DND-41 (cell line): ENCODE data around the gene AKAP14.
"Not testable (repeated sequence)": the region's sequence is repeated elsewhere in the genome, so short reads cannot be mapped to it uniquely, and the experiment has no call there.

ENCODE experiments used
- ATAC-seq: fragments of 200-7000 bp; cut with Tn5 transposase; 3 replicates; pipeline ENCODE4 v1.9.1; 2021; ENCODE audit warnings: low read depth; ENCODE audit not compliant: insufficient read depth
- DNase-seq: peaks from one replicate; pipeline ENCODE4 v3.0.0-alpha.2; 2020
- H2AFZ ChIP-seq: 2 replicates; pipeline ENCODE4 v1.6.0; 2012; ENCODE audit warnings: low read depth, low read length
- H3K27ac ChIP-seq: 2 replicates; pipeline ENCODE4 v1.5.1; 2012; ENCODE audit warnings: low read length, inconsistent platforms
- H3K27me3 ChIP-seq: fragments of 200-600 bp; sonication (generic); 2 replicates; pipeline ENCODE4 v1.6.0; 2012; ENCODE audit warnings: low read length, mild to moderate bottlenecking, inconsistent platforms; ENCODE audit not compliant: insufficient read depth, poor library complexity
- H3K36me3 ChIP-seq: 2 replicates; pipeline ENCODE4 v1.5.1; 2012; ENCODE audit warnings: low read length, inconsistent platforms; ENCODE audit not compliant: insufficient read depth
- H3K4me1 ChIP-seq: 2 replicates; pipeline ENCODE4 v1.5.1; 2012; ENCODE audit warnings: mild to moderate bottlenecking, low read length; ENCODE audit not compliant: insufficient read depth
- H3K4me2 ChIP-seq: 2 replicates; pipeline ENCODE4 v1.6.0; 2012; ENCODE audit warnings: mild to moderate bottlenecking, moderate library complexity, low read length, inconsistent platforms; ENCODE audit not compliant: insufficient read depth
- H3K4me3 ChIP-seq, 2 experiments: fragments of 200-600 bp in 1 of 2; shearing (Covaris generic) in 1 of 2; 2 replicates each; pipeline ENCODE4 v1.5.1; 2012 to 2016; ENCODE audit warnings: inconsistent platforms in 2 of 2, low read length in 2 of 2, mild to moderate bottlenecking in 2 of 2, low read depth in 1 of 2, moderate library complexity in 1 of 2
- H3K79me2 ChIP-seq: 2 replicates; pipeline ENCODE4 v1.6.0; 2012; ENCODE audit warnings: low read length, inconsistent platforms; ENCODE audit not compliant: insufficient read depth
- H3K9ac ChIP-seq: 2 replicates; pipeline ENCODE4 v1.6.0; 2012; ENCODE audit warnings: low read depth, mild to moderate bottlenecking, inconsistent platforms, low read length, moderate library complexity
- H3K9me3 ChIP-seq: 2 replicates; pipeline ENCODE4 v1.5.1; 2012; ENCODE audit warnings: low read length, moderate library complexity, mild to moderate bottlenecking, inconsistent platforms; ENCODE audit not compliant: insufficient read depth, severe bottlenecking
- H4K20me1 ChIP-seq: 2 replicates; pipeline ENCODE4 v1.6.0; 2012; ENCODE audit warnings: low read length; ENCODE audit not compliant: insufficient read depth
- EZH2 ChIP-seq: IDR thresholded peaks from 3 replicates; pipeline ENCODE4 v1.6.1; 2012; ENCODE audit warnings: borderline replicate concordance, low read depth, mild to moderate bottlenecking, moderate library complexity, low read length, inconsistent platforms; ENCODE audit not compliant: severe bottlenecking
- TF ChIP-seq, protein P1 (sequence below): IDR thresholded peaks from 2 replicates; pipeline ENCODE4 v1.5.1; 2012; ENCODE audit warnings: borderline replicate concordance, low read length, moderate library complexity, mild to moderate bottlenecking; ENCODE audit not compliant: poor library complexity, severe bottlenecking; ENCODE audit errors: extremely low read depth

Gene AKAP14

DNA sequence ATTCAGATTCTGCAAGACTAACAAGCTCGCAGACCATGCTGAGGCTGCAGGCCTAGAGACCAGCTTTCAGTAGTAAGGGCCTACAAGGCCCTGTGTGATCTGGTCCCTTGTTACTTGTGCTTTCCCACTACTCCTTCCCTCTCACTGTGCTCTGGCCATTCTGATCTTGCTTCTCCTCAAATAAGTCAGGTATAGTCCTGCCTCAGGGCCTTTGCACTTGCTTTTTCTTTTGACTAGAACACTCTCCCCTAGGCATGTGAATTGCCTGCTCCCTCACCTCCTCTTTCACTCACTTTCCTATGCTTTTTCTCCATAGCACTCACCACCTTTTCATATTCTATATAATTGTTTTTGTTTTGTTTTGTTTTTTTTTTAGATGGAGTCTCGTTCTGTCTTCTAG lies 22.2 kb downstream of the AKAP14 start:
- no peak overlapping the region for H3K4me2 ChIP-seq
- H3K4me3 ChIP-seq: no peak overlapping the region
- H2AFZ ChIP-seq: no peak overlapping the region
- H3K27ac ChIP-seq: no peak overlapping the region
- no peaks in the 10 kb centered on the region for H3K4me1 ChIP-seq
- H3K79me2 ChIP-seq: no peaks in the 10 kb centered on the region
- no peaks in the 10 kb centered on the region for H3K27me3 ChIP-seq
- H4K20me1 ChIP-seq: no peaks in the 10 kb centered on the region
- H3K9ac ChIP-seq: no peak overlapping the region
- H3K9me3 ChIP-seq: no peaks in the 10 kb centered on the region
- DNase-seq (no peak), ATAC-seq (no peak)
- H3K36me3 ChIP-seq: no peaks in the 10 kb centered on the region
- no peak for TF ChIP-seq EZH2
- TF ChIP-seq, protein P1, sequence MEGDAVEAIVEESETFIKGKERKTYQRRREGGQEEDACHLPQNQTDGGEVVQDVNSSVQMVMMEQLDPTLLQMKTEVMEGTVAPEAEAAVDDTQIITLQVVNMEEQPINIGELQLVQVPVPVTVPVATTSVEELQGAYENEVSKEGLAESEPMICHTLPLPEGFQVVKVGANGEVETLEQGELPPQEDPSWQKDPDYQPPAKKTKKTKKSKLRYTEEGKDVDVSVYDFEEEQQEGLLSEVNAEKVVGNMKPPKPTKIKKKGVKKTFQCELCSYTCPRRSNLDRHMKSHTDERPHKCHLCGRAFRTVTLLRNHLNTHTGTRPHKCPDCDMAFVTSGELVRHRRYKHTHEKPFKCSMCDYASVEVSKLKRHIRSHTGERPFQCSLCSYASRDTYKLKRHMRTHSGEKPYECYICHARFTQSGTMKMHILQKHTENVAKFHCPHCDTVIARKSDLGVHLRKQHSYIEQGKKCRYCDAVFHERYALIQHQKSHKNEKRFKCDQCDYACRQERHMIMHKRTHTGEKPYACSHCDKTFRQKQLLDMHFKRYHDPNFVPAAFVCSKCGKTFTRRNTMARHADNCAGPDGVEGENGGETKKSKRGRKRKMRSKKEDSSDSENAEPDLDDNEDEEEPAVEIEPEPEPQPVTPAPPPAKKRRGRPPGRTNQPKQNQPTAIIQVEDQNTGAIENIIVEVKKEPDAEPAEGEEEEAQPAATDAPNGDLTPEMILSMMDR: no peak

DNA sequence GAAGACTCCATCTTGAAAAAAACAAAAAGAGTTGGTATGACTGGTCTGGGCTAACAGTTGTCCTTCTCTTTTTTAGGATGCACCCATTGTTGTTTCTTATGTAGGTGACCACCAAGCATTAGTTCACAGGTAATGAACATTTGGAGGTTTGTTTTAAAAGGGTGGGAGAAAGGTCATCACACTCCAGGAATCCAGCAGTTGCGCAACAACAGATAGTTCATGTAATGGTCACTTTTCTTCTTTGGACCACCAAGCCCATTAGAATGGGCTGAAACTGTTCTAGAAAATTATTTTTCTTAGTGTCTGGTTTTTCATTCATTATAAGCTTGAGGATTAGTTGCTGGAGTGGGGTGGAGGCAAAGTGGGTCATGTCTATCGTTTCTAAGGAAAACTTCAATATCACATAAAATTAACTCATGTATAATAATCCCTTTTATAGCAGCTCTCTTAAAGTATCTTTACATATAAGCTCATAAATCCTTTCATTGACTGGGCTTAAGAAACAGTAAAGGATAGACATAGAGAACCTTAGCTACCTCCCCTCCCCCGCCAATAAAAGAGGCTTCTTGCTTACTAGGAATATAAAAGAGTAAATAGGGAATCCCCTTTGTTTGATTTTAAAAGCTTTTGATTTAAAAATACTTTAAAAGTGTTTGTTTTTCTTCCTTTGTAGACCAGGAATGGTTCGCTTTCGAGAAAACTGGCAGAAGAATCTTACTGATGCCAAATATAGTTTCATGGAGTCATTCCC lies 24.3 kb downstream of the AKAP14 start:
- Histone ChIP-seq H3K36me3 (no peaks in the 10 kb centered on the region; the same call in 1 of the 2 replicates), H3K27ac (no peak overlapping the region), H3K4me3 (no peak overlapping the region), H4K20me1 (no peaks in the 10 kb centered on the region), H3K4me1 (no peaks in the 10 kb centered on the region), H3K9ac (no peak overlapping the region), H3K27me3 (no peaks in the 10 kb centered on the region), H3K79me2 (no peaks in the 10 kb centered on the region), H3K4me2 (no peak overlapping the region), H2AFZ (no peak overlapping the region), H3K9me3 (no peaks in the 10 kb centered on the region)
- ATAC-seq: no peak
- no peak for TF ChIP-seq EZH2
- TF ChIP-seq, protein P1: no peak
- no peak for DNase-seq

DNA sequence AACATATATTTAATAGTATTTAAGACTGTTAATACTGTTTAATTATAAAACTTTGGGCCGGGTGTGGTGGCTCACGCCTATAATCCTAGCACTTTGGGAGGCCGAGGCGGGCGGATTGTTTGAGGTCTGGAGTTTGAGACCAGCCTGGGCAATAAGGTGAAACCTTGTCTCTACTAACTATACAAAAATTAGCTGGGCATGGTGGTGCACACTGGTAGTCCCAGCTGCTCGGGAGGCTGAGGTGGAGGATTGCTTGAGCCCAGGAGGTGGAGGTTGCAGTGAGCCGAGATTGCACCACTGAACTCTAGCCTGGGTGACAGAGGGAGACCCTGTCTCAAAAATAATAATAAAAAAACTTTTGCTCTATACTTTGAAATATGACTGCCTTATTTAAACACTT lies 26.7 kb downstream of the AKAP14 start:
- not testable (repeated sequence) for H3K79me2 ChIP-seq, H3K4me2 ChIP-seq, H3K4me3 ChIP-seq, ATAC-seq, H3K9me3 ChIP-seq, H4K20me1 ChIP-seq, H3K36me3 ChIP-seq, H2AFZ ChIP-seq, H3K27me3 ChIP-seq, H3K27ac ChIP-seq, H3K9ac ChIP-seq, H3K4me1 ChIP-seq, DNase-seq

GRCh38 chrX:119935215-119935874 lies 39.7 kb downstream of the AKAP14 start:
- ATAC-seq (no peak), DNase-seq (no peak)
- H2AFZ ChIP-seq: no peak overlapping the region
- H3K79me2 ChIP-seq: no peaks in the 10 kb centered on the region
- no peak overlapping the region for H3K4me3 ChIP-seq
- H3K4me2 ChIP-seq: no peak overlapping the region
- no peak overlapping the region for H3K9ac ChIP-seq
- H3K27ac ChIP-seq: no peak overlapping the region
- no peaks in the 10 kb centered on the region for H3K4me1 ChIP-seq
- TF ChIP-seq, protein P1: no peak
- TF ChIP-seq EZH2: no peak
- no peaks in the 10 kb centered on the region for H3K27me3 ChIP-seq
- no peaks in the 10 kb centered on the region for H3K9me3 ChIP-seq
- H3K36me3 ChIP-seq: peaks cover 25% of the 10 kb centered on the region
- H4K20me1 ChIP-seq: no peaks in the 10 kb centered on the region
